Astrocyte of the hippocampus (primary cell): ENCODE measurements around the gene WIF1.

Source experiments
- DNase-seq: peaks from one replicate; pipeline ENCODE4 v3.0.0; 2011; ENCODE audit warnings: low read depth, low spot score

WIF1 gene

DNA sequence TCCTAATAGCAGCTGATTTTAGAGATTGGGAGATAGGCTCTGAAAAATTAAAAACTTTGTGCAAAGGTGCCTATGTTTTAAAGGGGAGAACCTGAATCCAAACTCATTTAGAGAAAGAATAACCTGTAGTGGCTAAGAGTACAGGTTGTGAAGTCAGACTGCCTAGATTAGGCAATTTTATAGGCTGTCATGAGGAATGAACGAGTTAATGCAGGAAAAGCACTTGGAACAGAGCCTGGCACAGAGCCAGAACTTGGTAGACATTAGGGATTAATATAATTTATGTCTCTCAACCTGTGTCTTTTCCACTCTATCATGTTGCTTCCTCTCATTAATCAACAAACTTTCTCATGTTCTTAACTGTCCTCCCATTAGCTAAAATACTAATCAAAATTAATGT is 98.1 kb downstream of the WIF1 start:
- no peak for DNase-seq

DNA sequence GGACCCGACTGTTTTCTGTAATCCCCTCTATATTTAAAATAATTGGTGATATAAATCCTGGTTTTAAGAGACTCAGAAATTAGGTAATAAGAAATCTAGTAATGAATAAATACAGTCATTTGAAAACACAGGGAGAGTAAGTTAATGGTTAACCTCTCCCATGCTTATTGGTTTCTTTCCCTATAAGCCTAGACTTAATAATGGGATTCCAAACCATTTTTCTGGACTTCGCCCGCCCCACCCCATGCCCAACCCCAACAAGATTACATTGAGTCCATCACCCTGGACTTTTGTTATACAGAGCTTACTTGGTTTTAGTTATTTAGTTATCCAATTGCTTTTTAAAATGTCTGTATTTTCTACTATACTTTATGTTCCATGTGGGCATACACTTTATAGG is 98.7 kb downstream of the WIF1 start:
- DNase-seq = no peak

GRCh38 chr12:65019696-65020234 is 101.3 kb downstream of the WIF1 start:
- DNase-seq = no peak

GRCh38 chr12:65016881-65017650 is 104.0 kb downstream of the WIF1 start:
- no peak for DNase-seq

DNA sequence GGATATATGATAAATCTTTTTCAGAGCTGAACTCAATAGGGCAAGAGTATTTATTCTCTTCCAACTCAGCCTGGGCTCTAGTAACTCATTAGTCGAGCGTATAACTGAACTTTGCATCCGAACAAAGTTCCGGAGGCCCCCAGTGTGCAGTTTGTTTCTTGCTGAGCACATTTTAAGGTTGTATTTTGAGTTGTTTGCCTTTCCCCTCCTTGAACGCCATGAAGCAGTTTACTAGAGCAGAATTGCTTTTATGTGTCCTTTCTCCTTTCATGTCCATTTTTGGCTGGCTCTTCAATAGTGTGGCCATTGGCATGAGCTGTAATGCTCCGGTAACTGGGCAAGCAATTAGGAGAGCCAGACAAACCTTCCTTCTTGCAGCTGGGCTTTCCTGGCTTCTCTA is 105.3 kb downstream of the WIF1 start:
- DNase-seq = no peak

GRCh38 chr12:65014504-65015271 is 106.4 kb downstream of the WIF1 start:
- no peak for DNase-seq

DNA sequence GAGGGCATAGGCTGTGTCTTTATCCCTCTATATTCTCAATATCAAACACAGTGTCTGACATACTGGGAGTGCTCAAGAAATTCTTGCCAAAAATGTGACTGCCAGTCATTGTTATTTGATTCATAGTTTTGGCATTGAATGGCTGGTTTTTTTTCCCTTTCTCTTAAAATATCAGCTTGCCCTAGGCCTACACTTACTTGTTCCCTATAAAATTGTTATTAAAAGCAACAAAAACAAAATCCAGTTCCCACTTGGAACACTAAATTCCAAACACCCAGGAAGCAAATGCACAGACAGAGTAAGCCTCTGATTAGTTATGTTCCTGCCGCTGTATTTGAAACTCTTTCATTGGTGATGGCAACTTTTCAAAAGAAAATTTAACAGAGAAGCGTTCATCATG is 110.7 kb downstream of the WIF1 start:
- DNase-seq = no peak

GRCh38 chr12:65005716-65006115 is 115.4 kb downstream of the WIF1 start:
- no peak for DNase-seq

DNA sequence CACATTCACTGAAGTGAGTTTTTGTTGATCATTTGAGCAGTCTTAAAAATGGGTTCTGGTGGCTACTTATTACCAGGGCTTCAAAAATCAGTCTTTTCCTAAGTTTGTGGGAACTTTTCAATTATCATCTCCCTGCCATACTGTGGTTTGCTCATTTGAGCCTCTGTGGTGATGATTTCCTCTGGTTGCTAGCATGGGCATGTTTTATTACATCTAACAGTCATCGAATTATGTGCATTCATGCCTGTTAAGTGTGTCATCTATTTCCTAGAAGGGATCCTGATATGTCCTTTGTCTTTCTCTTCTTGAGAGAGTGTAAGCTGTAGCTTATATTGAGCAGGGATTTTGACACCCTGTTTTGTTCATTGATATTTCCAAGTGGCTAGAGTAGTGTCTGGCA is 116.8 kb downstream of the WIF1 start:
- DNase-seq = no peak
